ENCODE results near the gene KCNH8.
"Not testable (repeated sequence)": the region's sequence is repeated elsewhere in the genome, so short reads cannot be mapped to it uniquely, and the experiment has no call there.

KCNH8 gene

DNA sequence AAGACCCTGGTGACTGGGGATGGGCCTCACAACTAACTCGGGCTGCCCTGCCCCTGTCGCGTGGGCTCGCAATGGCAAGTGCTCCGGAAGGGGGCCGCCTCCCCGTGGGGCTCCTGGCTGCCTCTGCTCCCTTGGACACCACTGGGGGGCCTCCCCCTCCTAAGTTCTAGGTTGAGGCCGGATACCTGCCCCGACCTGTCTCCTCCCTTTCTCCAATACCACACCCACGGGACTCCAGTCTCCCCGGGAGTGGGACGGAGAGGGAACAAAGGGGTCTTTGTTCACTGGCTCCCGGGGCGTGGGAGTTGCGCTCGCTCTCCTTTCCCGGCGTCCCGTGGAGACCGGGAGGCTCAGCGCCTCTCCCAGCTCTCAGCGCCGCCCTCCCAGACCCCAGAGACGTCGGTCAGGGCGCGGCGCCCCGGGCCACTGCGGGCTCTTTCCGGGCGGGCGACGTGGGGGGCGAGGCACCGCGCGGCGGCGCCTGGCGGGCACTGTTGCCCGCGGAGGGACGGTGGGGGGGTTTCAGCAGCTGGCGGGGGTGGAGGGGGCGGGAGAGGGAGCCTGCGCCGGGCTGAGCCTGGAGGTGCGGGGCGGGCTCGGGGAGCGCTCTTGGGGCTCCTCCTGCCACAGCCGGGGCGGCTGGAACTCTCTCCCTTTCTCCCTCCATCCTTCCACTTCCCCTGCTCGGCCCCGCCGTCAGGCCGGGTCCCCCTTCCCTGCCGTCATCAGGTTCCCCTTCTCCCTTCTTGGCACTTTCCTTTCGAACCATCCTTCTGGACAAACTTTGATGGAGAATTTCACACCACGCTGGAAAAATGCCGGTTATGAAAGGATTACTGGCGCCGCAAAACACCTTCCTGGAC is at the start of gene KCNH8:
Gene KCNH8 (plus strand): TSS at position 606 of the 863 bp plus-strand sequence. CDS start 210 bp downstream, at position 816.
- H3K27me3 Mint-ChIP-seq = peaks cover 27% of the 10 kb centered on the region
- H3K9me3 Mint-ChIP-seq = peaks cover 9% of the 10 kb centered on the region
- H3K27ac Mint-ChIP-seq = peak within 1 kb of the TSS; percentile 76

DNA sequence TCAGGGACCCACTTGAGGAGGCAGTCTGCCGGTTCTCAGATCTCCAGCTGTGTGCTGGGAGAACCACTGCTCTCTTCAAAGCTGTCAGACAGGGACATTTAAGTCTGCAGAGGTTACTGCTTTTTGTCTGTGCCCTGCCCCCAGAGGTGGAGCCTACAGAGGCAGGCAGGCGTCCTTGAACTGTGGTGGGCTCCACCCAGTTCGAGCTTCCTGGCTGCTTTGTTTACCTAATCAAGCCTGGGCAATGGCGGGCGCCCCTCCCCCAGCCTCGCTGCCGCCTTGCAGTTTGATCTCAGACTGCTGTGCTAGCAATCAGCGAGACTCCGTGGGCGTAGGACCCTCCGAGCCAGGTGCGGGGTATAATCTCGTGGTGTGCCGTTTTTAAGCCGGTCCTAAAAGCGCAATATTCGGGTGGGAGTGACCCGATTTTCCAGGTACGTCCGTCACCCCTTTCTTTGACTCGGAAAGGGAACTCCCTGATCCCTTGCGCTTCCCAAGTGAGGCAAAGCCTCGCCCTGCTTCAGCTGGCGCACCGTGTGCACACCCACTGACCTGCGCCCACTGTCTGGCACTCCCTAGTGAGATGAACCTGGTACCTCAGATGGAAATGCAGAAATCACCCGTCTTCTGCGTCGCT is 45.5 kb upstream of the KCNH8 start:
- peak; percentile 5 for DNase-seq
- not testable (repeated sequence) for H3K4me1 Mint-ChIP-seq; ATAC-seq; H3K36me3 Mint-ChIP-seq (ENCODE audit: low read depth); H3K9me3 Mint-ChIP-seq; H3K27me3 Mint-ChIP-seq
- Mint-ChIP-seq H3K4me3 (peak overlapping the region; percentile 82), H3K27ac (peak overlapping the region; percentile 71)

More for the DNA sequence above, at the start of gene KCNH8:
- Mint-ChIP-seq H3K4me1 (peaks cover 15% of the 10 kb centered on the region), H3K4me3 (peak within 1 kb of the TSS; percentile 87), H3K36me3 (ENCODE audit: low read depth) (peaks cover 2% of the 10 kb centered on the region)
- DNase-seq = peak; percentile 36
- ATAC-seq = peak; percentile 31

DNA sequence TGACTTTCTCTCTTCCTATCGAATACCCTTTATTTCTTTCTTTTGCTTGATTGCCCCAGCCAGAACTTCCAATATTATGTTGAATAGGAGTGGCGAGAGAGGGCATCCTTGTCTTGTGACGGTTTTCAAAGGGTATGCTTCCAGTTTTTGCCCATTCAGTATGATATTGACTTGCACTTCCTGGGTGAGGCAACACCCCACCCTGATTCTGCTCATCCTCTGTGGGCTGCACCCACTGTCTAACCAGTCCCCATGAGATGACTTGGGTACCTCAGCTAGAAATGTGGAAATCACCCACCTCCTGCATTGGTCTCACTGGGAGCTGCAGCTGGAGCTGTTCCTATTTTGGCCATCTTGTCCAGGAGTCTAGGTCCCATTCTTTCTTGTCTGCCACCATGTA is 44.8 kb upstream of the KCNH8 start:
- peaks cover 8% of the 10 kb centered on the region for H3K4me1 Mint-ChIP-seq
- no peaks in the 10 kb centered on the region for H3K27me3 Mint-ChIP-seq
- peak overlapping the region; percentile 82 for H3K4me3 Mint-ChIP-seq
- peak overlapping the region; percentile 71 for H3K27ac Mint-ChIP-seq
- ATAC-seq = no peak
- H3K9me3 Mint-ChIP-seq = peaks cover 3% of the 10 kb centered on the region
- no peaks in the 10 kb centered on the region for H3K36me3 Mint-ChIP-seq (ENCODE audit: low read depth)
- DNase-seq = no peak

DNA sequence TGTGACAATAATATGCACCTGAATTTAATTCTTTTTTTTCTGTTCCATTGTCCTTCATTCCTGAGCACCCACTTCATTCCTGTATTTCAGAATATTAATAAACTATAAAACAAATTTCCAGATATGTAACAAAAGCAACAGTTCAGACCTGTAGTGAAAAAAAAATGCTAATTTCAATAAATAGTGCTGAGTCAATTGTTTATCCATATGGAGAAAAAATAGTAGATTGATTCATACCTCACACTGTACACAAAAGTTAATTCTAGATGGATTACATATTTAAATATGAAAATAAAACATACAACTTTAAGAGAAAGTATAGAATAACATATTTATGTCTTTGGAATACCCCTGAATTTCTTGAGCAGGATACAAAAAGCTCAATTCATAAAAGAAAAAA is 43.9 kb upstream of the KCNH8 start:
- H3K4me3 Mint-ChIP-seq = no peak overlapping the region
- H3K36me3 Mint-ChIP-seq (ENCODE audit: low read depth) = no peaks in the 10 kb centered on the region
- peaks cover 8% of the 10 kb centered on the region for H3K4me1 Mint-ChIP-seq
- ATAC-seq (no peak), DNase-seq (no peak)
- peaks cover 7% of the 10 kb centered on the region for H3K9me3 Mint-ChIP-seq
- H3K27ac Mint-ChIP-seq = no peak overlapping the region
- no peaks in the 10 kb centered on the region for H3K27me3 Mint-ChIP-seq

DNA sequence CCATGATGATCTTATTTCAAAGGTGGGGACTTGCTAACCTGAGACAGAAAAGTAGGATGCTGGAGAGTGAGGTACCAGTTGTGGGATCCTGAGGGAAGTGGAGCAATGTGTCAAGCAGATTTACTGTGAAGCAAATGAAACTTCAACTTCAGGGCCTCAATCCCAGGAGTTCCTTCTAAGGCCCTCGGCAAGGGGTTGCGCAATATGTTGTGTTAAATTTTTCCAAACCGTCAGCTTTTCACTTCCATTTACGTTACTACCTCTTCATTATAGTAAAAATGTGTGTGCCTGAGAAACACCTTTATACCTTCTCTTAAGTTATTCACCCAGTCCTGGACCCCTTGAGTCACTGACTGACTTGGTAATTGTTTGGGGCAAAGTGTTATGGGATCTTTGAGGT is 42.5 kb upstream of the KCNH8 start:
- Mint-ChIP-seq H3K4me1 (peaks cover 8% of the 10 kb centered on the region), H3K9me3 (peaks cover 7% of the 10 kb centered on the region), H3K4me3 (no peak overlapping the region), H3K27me3 (no peaks in the 10 kb centered on the region), H3K36me3 (ENCODE audit: low read depth) (no peaks in the 10 kb centered on the region), H3K27ac (no peak overlapping the region)
- DNase-seq = no peak
- no peak for ATAC-seq

DNA sequence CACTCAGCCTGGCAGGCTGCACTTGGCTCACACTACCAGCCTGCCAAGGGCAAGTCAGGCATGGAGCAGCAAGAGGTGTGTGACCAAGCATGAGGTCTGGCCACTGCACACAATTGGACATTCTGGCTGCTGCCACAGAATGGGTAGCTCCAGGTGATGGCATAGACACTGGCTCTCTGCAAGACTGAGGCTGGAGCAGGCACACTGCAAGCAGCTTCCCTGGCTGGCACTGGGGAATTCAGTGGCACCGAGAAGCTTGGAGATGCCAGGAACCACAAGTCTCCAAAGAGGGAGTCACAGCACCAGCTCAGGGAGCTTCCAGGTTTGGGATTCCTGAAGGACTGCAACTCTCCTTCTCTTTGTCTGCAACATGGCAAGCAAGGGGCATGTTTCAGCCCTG is 42.0 kb upstream of the KCNH8 start:
- DNase-seq (no peak), ATAC-seq (no peak)
- Mint-ChIP-seq H3K4me1 (peaks cover 8% of the 10 kb centered on the region), H3K27ac (no peak overlapping the region), H3K27me3 (no peaks in the 10 kb centered on the region), H3K9me3 (peaks cover 7% of the 10 kb centered on the region), H3K4me3 (no peak overlapping the region), H3K36me3 (ENCODE audit: low read depth) (no peaks in the 10 kb centered on the region)

DNA sequence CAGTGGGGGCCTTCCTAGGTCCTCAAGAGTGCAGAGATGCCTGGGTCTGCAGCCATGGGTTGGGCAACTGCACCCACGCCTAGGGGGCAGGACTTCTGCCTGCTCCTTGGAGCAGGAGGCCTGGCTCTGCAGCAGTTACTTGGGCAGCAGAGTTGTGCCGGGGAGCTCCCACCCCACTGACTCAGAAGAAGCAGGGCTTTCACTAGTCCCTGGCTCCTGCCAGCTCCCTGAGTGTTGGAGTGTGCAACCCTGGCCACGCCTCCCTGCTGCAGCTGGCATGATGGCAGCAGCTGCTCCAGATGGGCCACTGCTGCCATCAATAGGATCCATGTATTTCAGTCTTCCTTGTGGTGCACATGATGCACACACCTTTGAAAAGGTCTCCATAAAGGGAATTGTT is 40.6 kb upstream of the KCNH8 start:
- H3K9me3 Mint-ChIP-seq = peaks cover 7% of the 10 kb centered on the region
- H3K27me3 Mint-ChIP-seq = no peaks in the 10 kb centered on the region
- ATAC-seq (no peak), DNase-seq (no peak)
- H3K36me3 Mint-ChIP-seq (ENCODE audit: low read depth) = no peaks in the 10 kb centered on the region
- no peak overlapping the region for H3K4me3 Mint-ChIP-seq
- no peak overlapping the region for H3K27ac Mint-ChIP-seq
- H3K4me1 Mint-ChIP-seq = peaks cover 8% of the 10 kb centered on the region

DNA sequence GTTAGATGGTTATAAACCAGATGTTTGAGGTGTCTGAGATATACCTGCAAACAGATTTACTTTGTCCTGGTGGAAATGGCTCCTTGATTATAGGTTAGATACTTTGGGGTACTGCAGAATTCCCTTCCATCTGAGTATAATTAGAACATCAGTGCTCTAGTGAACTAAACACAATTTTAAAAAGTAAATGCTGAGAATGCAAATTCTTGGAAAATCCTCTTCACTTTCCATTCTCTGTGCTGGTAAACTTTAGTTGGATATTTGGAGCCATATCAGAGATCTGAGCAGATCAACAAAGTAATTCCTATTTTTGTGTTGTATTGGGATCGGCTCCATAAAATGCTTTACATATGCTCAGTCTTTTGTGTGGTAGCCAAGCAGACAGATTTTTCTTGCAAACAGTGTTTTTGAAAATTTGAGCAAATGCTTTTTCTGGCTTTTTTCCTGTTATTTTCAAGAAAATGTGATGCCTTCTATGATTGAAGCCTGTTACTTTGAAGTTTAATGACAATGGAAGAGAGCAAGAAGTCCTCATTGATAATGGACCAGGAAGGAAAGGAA is 37.9 kb upstream of the KCNH8 start:
- H3K27ac Mint-ChIP-seq = no peak overlapping the region
- ATAC-seq (no peak), DNase-seq (no peak)
- no peaks in the 10 kb centered on the region for H3K4me1 Mint-ChIP-seq
- no peaks in the 10 kb centered on the region for H3K27me3 Mint-ChIP-seq
- no peak overlapping the region for H3K4me3 Mint-ChIP-seq
- no peaks in the 10 kb centered on the region for H3K36me3 Mint-ChIP-seq (ENCODE audit: low read depth)
- peaks cover 4% of the 10 kb centered on the region for H3K9me3 Mint-ChIP-seq

DNA sequence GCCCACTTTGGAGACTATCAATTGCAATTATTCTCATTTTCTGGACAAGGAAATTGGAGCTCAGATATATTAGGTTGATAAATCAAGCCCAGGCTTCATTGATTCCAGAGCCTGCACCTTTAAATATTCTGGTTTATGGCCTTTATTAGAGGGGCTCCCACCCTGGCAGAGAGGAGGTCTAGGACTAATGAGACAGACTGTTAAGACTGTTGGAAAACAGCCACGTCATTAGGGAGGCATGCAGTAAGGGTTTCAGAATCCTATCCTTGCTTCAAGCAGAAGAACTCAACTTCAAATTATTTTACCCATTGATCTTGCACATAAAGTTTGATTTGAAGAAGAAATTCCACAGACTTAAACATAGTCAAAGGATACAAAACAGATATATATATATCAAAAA is 33.8 kb upstream of the KCNH8 start:
- Mint-ChIP-seq H3K4me1 (no peaks in the 10 kb centered on the region), H3K27ac (no peak overlapping the region)
- ATAC-seq = no peak

DNA sequence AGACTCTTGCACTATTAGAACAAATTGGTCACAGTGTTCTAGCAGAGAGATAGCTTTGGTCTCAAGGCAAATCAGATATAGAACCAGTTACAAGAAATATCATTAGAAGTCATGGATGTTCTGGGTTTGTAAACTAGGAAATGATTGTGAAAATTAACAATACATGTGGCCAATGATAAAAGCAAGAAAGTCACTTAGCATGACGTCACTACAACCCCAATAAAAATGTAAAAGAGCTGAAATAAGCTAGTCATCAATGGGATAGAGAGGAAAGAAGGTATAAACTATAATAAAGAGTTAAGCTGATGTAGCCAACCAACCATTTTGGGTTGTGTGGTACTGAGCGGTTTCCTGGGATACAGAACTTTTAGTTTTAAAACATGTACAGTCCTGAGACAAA is 32.1 kb upstream of the KCNH8 start:
- Mint-ChIP-seq H3K27me3 (peaks cover 1% of the 10 kb centered on the region), H3K9me3 (peaks cover 21% of the 10 kb centered on the region), H3K4me1 (no peaks in the 10 kb centered on the region), H3K27ac (no peak overlapping the region), H3K36me3 (ENCODE audit: low read depth) (no peaks in the 10 kb centered on the region), H3K4me3 (no peak overlapping the region)
- DNase-seq (no peak), ATAC-seq (no peak)

More for the DNA sequence above, 33.8 kb upstream of the KCNH8 start:
- Mint-ChIP-seq H3K36me3 (ENCODE audit: low read depth) (no peaks in the 10 kb centered on the region), H3K27me3 (peaks cover 1% of the 10 kb centered on the region), H3K4me3 (no peak overlapping the region), H3K9me3 (peaks cover 16% of the 10 kb centered on the region)
- no peak for DNase-seq

DNA sequence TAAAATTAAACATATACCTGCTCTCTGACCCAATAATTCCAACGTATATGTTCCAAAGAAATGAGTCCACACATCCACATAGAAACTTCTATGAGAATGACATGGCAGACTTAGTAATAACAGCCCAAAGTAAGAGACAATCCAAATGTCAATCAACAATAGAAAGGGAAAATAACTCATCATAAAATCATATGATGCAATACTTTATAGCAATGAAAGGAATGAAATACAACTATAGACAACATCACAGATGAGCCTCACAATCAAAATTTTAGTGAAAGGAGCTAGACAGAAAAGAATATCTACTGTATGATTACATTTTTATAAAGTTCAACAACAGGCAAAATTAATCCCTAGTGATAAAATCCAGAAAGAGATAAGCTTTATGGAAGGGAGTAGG is 23.6 kb upstream of the KCNH8 start:
- Mint-ChIP-seq H3K36me3 (ENCODE audit: low read depth) (no peaks in the 10 kb centered on the region), H3K4me3 (no peak overlapping the region), H3K4me1 (no peaks in the 10 kb centered on the region), H3K9me3 (peaks cover 2% of the 10 kb centered on the region), H3K27ac (no peak overlapping the region), H3K27me3 (no peaks in the 10 kb centered on the region)
- DNase-seq = no peak
- no peak for ATAC-seq

DNA sequence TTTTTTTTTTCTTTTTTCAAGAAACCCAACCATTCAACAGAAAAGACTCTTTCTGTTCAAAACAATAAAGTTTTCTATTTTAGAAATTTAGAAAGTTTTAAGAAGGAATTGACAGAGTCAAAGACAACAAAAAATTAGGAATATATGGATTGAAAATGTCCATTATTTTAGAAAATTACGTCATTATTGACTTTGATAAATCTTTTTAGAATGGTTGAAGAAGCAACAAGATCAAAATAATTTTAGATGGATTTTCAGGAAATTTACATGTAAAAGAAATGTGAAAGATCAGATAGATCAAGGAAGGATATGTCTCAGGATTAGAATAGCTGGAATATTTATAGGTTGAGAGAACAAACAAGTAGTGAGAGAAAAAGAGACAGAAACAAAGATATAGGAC is 8.4 kb upstream of the KCNH8 start:
- ATAC-seq (no peak), DNase-seq (no peak)
- peaks cover 13% of the 10 kb centered on the region for H3K27me3 Mint-ChIP-seq
- no peaks in the 10 kb centered on the region for H3K4me1 Mint-ChIP-seq
- H3K4me3 Mint-ChIP-seq = no peak overlapping the region
- peaks cover 2% of the 10 kb centered on the region for H3K9me3 Mint-ChIP-seq
- H3K27ac Mint-ChIP-seq = no peak overlapping the region
- H3K36me3 Mint-ChIP-seq (ENCODE audit: low read depth) = no peaks in the 10 kb centered on the region

DNA sequence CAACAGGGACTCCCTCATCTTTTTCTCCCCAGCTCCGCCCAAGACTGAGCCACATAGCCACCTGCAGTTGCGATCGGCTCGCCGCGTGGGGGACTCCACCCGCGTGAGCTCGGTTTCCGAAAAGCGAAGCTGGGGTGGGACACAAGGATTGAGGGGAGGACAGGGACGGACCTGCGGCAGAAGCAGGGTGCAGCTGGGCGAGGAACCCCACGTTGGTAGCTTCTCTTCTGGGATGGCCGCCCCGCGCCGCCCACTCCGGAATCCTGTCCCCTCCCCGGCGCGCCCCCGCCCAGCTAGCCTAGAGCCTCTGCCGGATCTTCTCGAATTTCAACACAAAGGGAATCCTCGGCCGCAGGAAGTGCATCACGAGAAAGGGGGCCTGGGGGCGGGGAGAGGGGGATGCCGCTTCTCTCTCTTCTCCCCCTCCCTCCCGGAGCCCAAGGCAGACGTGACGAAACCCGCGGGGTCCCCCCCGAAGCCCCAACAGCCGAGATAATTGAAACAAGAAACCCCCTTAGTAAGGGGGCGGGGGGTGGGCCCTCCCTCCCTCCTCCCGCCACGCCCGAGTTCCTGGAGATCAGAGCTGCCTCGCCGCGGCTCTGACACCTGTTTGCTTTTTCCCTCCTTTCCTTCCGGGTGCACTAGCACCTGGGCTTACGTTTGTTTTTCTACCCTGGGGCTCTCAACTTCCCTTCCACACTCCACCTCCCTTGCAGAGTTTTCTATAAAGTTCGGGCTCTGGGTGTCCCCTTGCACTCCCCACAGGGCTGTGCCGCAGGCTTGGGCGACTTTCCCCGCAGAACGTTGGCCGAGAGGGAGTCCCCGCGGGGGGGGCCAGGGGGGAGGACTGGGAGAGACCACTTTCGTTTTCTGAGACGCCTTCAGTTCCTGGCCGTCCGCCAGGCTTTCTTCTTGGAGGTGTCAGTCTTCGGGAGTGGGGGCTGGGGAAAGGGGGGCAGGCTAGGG is 1.3 kb upstream of the KCNH8 start:
- Mint-ChIP-seq H3K9me3 (peaks cover 9% of the 10 kb centered on the region), H3K36me3 (ENCODE audit: low read depth) (peaks cover 2% of the 10 kb centered on the region), H3K27me3 (peaks cover 30% of the 10 kb centered on the region), H3K27ac (peak overlapping the region; percentile 76), H3K4me1 (peaks cover 15% of the 10 kb centered on the region), H3K4me3 (peak overlapping the region; percentile 87)
- DNase-seq (peak; percentile 72), ATAC-seq (peak; percentile 71)

DNA sequence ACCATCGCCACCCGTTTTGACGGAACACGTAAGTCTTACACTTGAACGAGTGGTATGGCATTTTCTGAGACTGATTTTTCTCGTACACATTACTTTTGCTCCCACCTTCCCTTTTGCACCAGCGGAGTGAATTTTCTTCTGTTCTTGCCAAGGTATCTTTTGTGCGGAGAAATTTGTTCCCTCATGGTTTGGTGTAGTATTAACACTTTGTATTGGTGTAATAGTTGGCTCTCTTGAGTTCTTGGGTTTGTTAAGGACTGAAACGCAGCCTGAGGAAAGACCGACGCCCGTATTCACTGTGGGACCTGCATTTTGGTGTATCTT is 420 bp downstream of the KCNH8 start:
- Mint-ChIP-seq H3K4me1 (peaks cover 15% of the 10 kb centered on the region), H3K36me3 (ENCODE audit: low read depth) (peaks cover 2% of the 10 kb centered on the region), H3K27me3 (peaks cover 26% of the 10 kb centered on the region), H3K9me3 (peaks cover 9% of the 10 kb centered on the region), H3K27ac (no peak overlapping the region), H3K4me3 (peak overlapping the region; percentile 79)
- ATAC-seq (no peak), DNase-seq (no peak)

Measured in activated naive CD8-positive, alpha-beta T cell treated with anti-CD3 and anti-CD28 coated beads, Interleukin-2, amount 50 U/mL, for 24 hours (primary cell).